IPS-NIHi7 (cell line): ENCODE measurements around the gene MUC5AC.
"Not testable (repeated sequence)": the region's sequence is repeated elsewhere in the genome, so short reads cannot be mapped to it uniquely, and the experiment has no call there.

Experiments used
- DNase-seq: peaks from one replicate; pipeline ENCODE4 v3.0.0; 2012; ENCODE audit warnings: mixed read lengths; ENCODE audit errors: extremely low spot score

MUC5AC gene

DNA sequence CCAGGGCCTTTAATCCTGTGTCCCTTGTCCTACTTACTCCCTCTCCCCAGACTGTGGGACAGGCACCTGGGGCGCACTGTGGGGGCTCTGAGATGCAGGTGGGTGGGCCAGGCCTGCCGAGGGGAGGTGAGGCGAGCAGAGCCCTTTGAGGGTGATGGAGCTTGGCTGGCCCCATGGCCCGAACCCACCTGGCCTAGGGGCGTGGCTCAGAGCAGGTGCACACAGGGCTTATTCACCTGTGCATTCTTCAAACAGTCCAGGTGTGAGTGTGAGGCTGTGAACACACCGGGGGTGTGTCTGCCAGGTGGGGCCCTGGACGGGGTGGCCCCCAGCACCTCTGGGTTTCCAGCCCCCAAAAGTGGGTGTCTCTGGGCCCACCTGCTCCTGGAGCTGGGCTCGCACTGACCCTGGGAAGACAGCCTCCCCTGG is 9.0 kb upstream of the MUC5AC start:
- DNase-seq, result no peak

DNA sequence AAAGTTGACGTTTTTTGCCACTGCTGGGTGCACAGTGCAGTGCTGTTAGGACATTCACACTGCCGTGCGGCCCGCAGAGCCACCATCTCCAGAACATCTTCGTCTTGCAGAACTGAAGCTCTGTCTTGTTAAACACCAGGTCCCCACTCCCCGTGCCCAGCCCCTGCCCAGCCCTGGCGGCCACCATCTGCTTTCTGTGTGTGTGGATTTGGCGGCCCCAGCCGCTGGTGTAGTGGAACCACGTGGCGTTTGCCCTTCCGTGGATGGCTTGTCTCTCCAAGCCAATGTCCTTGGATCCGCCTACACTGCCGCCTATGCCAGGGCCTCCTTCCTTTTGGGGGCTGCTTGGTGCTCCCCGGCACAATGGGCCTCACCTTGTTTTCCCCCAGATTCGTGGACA is 8.2 kb upstream of the MUC5AC start:
- no peak for DNase-seq

DNA sequence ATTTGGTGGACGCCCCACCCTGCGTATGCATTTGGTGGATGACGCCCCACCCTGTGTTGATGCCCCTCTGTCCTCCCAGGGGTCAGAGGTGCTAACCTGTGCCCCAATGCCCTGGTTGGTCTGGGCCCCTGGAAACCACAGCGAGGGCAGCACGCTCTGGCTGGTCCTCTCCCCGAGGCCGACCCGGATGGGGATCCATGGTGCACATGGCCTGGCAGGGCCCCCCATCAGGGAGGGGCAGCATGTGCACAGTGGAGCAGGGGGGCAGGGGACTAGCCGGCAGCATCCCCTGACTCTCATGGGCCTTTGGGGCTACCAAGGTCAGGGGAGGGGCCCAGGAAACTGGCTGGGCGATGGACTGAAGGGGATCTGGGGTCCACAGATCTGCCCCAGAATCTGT is 7.6 kb upstream of the MUC5AC start:
- DNase-seq, result no peak

DNA sequence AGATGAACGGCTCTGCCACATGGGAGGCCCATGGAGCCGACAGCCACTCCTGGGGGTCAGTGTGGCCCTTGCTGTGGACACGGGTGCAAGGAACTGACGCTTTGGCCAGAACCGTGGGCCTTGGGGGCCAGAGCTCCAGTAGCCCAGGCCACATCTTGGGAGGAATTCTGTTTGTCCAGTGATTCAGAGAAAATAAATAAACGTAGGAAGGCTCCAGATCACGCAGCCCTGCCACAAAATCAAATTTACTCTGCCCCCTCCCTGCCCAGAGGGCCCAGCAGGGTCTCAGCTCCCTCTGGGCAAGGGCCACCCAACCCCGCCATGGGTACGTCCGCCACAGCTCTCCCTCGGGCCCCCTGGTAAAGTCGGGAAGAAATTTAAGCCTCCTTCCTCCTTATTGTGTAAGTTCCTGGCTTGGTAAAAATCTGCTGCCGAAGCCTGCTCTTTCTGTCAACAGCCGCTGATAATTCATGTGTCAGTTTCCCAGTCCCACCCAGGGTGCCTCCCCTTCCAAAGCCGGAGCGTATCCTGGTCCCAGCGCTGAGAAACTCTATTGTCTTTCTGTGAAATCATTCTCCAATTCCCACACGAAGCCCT is 6.9 kb upstream of the MUC5AC start:
- no peak for DNase-seq

DNA sequence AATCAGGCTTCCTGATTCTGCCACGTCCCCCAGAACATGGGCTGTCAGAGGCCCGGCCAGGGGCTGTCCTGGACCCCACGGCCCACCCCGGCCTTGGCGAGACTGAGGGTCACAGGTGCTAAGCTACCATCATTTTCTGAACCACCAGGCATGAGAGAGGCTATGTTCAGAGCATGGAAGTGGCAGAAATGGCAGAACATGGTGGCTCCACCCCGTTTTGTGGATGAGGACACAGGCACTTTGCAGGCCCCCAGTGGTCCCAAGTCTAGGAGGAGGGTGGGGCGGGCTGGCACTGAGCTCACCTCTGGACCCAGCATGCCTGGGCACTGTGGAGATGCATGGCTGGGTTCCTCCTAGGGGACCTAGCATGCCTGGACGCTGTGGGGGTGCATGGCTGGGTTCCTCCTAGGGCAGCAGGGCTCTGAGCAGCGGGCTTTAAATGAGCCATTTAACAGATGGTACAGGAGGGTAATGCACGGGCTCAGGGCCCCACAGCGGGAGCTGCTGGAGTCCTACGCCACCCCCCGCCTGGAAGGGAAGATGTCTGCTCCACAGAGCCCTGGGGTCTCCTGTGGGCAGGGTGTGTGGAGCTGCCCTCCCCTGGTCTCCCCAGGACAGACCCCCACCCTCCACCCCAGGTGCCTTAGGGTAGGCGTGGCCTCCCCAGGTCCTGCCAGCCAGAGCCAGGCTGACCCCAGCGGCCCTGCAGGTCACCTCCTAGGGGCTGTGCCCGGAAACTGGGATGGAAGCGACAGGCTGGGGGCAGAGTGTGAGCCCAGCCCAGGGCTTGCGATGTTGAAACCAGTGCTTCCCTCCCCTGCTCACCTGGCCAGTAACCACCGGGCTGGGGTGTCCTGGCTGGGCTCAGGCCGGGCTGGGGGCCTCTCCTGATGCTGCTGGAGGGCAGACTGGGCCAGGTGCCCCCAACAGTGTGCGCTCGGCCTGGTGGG is 6.1 kb upstream of the MUC5AC start:
- peak; percentile 12 for DNase-seq

DNA sequence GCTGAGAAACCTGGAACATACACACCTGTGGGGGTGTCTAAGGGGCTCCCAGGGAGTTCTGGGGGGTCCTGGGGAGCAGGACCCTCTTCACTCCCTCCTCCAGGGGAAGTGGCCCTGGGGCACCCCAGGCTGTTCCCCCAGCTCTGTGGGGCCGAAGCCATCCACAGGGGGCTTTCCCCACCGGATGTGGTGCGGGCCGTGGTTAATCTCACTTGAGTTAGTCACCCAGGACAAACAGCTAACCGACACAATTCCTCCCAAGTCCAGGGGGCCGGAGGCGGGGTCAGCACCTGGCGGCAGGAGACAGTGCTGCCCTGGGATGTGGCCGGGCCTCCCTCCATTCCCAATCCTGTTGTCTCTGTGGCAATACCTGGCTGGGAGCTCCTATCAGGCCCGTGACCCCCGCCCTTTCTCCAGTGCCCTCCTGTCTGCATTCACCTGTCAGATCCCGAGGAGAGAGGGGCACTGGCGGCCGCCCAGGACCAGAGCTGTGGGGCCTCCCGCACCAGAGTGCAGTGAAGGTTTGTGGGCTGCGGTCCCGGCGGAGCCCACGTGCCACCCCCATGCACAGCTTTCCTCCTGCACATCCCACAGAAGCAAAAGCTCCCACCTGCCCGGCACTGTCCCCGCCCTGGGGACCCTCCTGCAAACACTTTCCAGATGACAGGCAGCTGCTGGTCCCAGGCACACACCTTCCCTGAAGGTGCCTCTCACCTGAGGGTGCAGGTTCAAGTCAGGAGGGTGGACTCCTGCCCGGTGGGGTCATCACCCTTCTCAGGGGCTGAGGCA is 5.2 kb upstream of the MUC5AC start:
- DNase-seq, result peak; percentile 24

DNA sequence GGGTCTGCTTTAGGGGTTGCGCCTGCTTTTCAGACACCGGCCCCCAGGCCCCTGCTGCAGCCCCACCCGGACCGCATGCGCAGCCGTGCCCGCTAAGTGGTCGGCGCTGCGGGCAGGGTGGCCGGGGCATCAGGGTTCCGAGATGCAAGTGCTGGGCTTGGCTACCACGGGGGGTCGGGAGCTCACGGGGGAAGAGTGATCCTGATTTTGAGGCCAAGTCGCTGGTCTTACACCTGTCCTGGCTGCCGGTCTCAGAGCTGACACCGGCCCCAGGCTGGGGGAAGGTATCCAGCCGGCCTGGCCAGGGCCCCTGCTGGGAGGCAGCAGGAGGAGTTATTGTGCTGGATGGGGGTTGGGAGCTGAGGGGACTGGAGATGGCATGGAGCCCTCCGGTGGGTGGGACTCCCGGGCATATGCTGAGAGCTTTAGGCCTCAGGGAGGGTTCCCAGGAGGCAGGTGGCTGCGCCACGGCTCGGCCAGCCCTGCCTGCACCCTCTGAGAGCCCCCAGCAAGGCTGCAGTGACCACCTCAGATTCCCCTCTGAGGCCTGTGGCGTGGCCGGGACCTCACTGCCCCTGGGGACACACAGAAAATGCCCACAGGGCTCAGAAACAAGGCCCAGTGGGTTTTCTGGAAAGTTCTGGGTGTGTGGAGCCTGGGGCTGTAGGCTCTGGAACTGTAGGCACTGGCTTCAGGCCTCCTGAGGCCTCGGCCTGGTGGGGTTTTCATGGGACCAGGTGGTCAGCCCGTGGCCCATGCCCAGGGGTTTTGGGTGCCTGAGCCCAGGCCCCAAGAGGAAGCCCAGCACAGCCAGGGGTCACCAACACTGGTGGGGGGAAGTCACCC is 4.4 kb upstream of the MUC5AC start:
- peak; percentile 18 for DNase-seq

DNA sequence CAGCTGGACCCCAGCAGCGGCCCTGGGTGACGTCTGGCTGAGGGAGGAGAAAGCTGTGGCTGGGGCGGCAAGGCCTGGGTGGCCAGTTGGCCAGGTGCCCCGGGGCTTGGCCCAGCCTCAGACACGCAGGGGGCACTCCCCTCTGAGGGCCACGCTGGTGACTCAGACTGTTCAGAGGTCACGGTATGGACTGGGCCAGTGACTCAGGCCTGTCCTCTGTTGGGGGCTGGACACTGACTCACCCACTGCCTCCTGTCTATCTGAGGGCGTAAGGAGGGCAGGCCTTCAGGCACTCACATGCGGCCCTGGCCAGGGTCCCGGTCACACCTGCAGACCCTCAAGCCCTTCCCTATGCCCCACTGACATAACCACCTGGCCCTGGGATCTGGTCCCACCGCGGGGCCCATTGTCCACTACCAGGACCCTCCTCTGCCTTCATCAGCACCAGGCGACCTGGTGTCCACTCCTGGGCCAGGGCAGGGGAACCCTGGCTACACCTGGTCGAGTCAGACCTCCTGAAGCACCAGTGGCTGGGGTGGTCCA is 3.7 kb upstream of the MUC5AC start:
- peak; percentile 48 for DNase-seq

DNA sequence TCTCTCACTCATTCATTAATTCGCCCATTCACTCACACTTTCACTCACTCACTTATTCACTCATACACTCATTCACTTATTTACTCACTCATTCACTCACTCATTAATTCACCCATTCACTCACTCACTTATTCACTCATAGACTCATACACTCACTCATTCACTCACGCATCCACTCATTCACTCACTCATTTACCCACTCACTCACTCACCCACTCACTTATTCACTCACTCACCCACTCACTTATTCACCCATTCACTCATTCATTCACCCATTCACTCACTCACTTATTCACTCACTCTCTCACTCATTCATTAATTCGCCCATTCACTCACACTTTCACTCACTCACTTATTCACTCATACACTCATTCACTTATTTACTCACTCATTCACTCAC is 3.1 kb upstream of the MUC5AC start:
- not testable (repeated sequence) for DNase-seq

DNA sequence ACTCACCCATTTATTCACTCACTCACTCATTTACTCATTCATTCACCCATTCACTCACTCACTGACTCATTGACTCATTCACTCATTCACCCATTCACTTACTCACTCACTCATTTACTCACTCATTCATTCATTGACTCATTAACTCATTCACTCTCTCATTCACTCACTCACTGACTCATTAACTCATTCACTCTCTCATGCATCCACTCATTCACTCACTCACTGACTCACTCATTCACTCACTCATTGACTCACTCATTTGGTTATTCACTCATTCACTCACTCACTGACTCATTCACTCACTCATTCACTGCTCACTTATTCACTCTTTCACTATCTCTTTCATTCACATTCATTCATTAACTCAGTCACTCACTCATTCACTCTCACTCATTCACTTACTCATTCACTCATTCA is 2.5 kb upstream of the MUC5AC start:
- DNase-seq, result no peak

DNA sequence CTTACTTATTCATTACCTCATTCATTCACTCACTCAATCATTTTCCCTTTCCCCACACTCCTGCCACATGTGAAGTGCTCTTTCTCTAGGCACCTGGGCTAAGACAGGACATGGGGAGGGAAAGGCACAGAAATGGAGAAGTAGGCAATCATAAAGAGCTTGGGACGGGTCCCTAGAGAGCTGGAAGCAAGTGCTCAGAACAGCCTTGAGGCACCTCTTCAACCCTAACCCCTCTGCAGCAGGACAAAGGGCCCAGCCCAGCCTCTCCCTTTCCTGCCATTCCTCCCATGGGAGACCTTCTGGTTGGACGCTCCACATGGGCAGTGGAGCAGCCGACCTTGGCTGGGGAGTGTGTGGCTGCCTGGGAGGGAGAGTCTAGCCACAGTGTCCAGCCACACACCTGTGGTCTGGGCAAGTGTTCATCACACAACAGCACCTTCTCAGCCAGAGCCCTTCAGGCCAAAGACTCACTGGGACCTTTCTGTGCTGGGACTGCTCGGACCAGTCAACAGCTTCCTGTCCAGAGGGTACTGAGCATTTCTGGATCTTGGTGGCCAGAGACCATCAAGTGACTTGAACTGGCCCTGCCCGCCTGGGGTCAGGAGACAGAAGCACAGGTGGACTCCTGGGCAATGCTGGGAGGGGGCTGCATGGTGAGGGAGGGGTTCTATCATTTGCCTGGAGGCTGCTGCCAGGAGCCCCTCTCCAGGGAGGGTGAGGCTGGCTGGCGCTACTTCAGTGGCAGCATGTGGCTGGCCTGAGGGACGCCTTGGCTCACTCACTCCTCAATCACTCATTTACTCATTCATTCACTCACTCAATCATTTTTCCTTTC is 1.0 kb upstream of the MUC5AC start:
- DNase-seq, result no peak

DNA sequence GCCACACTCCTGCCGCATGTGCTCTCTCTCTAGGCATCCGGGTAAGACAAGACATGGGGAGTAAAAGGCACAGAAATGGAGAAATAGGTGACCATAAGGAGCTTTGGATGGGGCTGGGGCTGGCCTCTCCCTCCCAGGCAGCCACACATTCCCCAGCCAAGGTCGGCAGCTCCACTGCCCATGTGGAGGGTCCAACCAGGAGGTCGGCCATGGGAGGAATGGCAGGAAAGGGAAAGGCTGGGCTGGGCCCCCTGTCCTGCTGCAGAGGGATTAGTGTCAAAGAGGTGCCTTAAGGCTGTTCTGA is 460 bp upstream of the MUC5AC start:
- peak; percentile 7 for DNase-seq

DNA sequence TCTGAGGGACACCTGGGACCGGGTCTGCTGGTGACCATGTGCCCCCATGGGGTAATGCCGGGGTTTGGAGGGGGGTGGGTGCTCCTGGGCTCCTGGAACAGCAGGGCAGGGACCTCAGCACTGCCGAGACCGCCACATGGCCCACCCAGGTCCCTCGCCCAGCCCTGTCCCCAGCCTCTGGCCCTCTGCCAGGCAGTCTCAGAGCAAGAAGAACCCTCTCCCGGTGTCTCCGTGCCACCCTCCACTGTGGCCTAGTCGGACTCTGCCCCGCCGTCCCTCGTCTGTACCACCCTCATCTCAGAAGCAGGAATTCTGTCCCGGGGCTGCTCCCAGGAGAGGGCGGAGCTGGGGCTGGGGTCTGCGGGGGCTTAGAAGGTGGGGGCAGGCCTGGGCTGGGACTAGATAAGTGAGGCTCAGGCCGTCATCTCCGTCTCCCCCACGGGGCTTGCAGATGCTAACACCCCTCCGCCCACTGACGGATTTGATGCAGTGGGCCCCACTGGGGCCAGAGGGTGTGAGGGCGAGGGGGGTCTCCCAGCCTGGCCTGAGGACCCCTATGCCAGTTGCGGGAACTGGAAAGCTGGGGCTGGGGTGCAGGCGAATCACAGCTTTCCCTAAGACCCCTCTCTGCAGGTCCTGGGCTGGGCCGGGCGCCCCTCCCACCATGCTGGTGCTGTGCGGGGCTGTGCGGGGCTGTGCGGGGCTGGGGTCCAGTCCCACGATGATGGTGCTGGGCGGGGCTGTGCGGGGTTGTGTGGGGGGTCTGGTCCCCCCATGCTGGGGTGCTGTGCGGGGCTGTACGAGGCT is 1.1 kb downstream of the MUC5AC start:
- peak; percentile 11 for DNase-seq

DNA sequence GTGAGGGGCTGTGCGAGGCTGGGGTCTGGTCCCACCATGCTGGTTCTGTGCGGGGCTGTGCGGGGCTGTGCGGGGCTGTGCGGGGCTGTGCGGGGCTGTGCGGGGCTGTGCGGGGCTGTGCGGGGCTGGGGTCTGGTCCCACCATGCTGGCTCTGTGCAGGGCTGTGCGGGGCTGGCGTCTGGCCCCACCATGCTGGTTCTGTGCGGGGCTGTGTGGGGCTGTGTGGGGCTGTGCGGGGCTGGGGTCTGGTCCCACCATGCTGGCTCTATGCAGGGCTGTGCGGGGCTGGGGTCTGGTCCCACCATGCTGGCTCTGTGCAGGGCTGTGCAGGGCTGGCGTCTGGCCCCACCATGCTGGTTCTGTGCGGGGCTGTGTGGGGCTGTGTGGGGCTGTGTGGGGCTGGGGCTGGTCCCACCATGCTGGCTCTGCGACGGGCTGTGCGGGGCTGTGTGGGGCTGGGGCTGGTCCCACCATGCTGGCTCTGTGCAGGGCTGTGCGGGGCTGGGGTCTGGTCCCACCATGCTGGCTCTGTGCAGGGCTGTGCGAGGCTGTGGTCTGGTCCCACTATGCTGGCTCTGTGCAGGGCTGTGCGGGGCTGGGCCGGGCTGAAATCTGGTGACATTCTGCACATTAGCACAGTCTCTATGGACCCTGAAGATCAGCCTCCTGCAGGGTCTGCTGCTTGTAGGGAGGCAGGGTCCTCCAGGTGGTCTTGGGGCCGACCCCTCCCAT is 1.9 kb downstream of the MUC5AC start:
- DNase-seq, result not testable (repeated sequence)

DNA sequence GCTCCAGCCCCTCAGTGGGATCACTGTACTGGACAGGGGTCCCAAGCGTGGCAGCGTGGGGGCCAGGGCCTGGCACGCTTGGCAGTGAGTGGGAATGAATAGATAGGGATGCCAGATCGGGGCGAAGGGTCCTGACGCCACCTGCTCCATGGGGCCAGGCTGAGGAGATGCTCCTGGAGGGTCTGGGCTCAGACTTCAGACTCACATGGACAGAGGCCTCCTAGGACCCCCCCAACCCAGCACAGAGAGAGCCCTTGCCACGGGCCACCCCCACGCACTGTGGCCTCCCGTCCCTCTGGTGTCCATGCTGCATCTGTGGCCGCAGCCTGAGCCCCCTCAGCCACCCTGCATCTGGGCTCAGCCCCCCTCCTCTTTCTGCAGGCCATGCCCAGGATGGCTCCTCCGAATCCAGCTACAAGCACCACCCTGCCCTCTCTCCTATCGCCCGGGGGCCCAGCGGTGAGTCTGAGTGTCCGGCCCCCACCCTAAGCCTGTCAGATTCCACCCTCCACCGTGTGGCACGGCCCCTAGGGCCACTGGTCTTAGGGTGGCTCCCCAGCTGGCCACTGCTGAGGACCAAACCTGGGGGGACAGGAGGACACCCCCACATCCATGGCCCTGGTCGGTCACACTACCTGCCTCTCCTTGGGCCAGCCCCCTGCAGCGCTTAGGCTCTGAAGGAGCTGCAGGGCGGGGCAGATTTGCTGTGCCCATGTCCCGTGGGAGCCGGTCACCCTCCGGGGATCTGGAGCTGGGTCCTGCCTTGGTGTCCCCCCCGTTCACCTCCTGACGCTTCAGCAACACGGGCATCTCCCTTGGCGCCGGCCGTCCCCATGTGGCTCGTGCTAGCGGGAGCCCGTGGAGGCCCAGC is 2.7 kb downstream of the MUC5AC start:
- DNase-seq, result peak; percentile 7

DNA sequence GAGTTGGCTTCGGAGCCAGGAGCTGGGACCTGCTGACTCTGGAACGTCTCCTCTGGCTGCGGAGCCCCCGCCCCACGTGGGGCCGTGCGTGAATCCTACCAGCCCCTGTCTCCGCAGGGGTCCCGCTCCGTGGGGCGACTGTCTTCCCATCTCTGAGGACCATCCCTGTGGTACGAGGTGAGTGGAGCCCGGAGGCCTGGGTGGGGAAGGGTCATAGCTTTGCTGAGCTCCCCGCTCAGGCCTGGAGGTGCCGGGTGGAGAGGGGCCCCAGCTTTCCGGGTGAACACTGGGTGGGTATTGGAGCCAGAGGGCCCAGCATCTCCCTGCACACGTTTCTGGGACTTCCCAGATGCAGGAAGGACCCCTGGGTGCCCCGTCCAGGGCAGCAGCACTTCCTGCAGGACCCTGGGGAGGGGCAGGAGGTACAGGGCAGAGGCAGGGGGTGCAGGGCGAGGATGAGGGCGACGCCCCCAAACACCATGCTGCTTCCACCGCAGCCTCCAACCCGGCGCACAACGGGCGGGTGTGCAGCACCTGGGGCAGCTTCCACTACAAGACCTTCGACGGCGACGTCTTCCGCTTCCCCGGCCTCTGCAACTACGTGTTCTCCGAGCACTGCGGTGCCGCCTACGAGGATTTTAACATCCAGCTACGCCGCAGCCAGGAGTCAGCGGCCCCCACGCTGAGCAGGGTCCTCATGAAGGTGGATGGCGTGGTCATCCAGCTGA is 3.8 kb downstream of the MUC5AC start:
- DNase-seq, result peak; percentile 10

DNA sequence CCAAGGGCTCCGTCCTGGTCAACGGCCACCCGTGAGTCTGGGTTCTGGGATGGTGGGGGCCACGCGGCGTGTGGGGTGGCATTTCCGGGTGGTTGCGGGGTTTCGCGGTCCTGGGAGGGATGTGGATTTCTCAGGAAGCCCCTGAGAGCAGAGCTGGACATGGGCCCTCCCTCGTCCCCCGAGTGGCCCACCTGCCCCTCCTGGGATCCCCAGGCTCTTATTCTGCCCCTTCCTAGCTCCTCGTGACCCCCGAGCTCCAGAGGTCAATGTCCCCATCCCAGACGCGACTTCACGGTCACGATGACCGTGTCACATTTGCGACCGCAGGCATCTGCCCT is 4.4 kb downstream of the MUC5AC start:
- peak; percentile 6 for DNase-seq
